MCF 10A (cell line): Measurements from ENCODE around the gene PRR33. TPM values are rescaled to one million over a fixed set of nuclear protein-coding genes. Genes with fewer than 3 reads are reported as not detected.

Source experiments
- BruUV-seq: library from RNA; stranded (reverse); fragments of 400-500 nt; replicated peaks from 2 replicates; lab custom pipeline; 2021; lab: Mats Ljungman, UMichigan
- CTCF ChIA-PET: fragments of 300-600 bp; sonication (Branson Sonifier 250); formaldehyde crosslinking; extraction: SDS; loops from one replicate; lab custom pipeline; 2021; ENCODE audit warnings: antibody characterized with exemption, inconsistent platforms; lab: Yijun Ruan, JAX
- POLR2A ChIA-PET: fragments of 300-600, 350-650 bp; sonication (Branson Sonifier 250); formaldehyde crosslinking; extraction: SDS; loops from one replicate; lab custom pipeline; 2020; ENCODE audit warnings: antibody characterized with exemption, inconsistent platforms; lab: Yijun Ruan, JAX
- DNase-seq: peaks from one replicate; pipeline ENCODE4 v3.0.0-alpha.2; 2018; ENCODE audit not compliant: unreplicated experiment
- H3K27ac Mint-ChIP-seq: one replicate; pipeline ENCODE4 v1.8.0; 2022; ENCODE audit warnings: mild to moderate bottlenecking, low read depth, mixed read lengths; ENCODE audit not compliant: unreplicated experiment
- H3K27me3 Mint-ChIP-seq: one replicate; pipeline ENCODE4 v1.8.0; 2022; ENCODE audit warnings: mixed read lengths; ENCODE audit not compliant: insufficient read depth, unreplicated experiment
- H3K36me3 Mint-ChIP-seq: one replicate; pipeline ENCODE4 v1.8.0; 2022; ENCODE audit warnings: mild to moderate bottlenecking, moderate library complexity, mixed read lengths; ENCODE audit not compliant: insufficient read depth, unreplicated experiment
- H3K4me1 Mint-ChIP-seq: one replicate; pipeline ENCODE4 v1.8.0; 2022; ENCODE audit warnings: mixed read lengths; ENCODE audit not compliant: insufficient read depth, unreplicated experiment
- H3K4me3 Mint-ChIP-seq: one replicate; pipeline ENCODE4 v1.8.0; 2022; ENCODE audit warnings: mild to moderate bottlenecking, moderate library complexity, mixed read lengths; ENCODE audit not compliant: unreplicated experiment
- H3K9me3 Mint-ChIP-seq: one replicate; pipeline ENCODE4 v1.8.0; 2022; ENCODE audit warnings: mixed read lengths; ENCODE audit not compliant: unreplicated experiment
- intact Hi-C: fragments of 100-400 bp; cut with micrococcal nuclease; formaldehyde crosslinking; loops from 2 replicates; pipeline ENCODE4 v1.14.1; 2022
- total RNA-seq: library from RNA; stranded (reverse); gene quantifications from 2 replicates; pipeline ENCODE4 v1.2.3, GENCODE V29; 2022
- TF ChIP-seq, protein P1 (sequence below): fragments of 200-600 bp; IDR thresholded peaks from one replicate; pipeline ENCODE4 v1.8.0; 2022; ENCODE audit warnings: antibody characterized with exemption, mild to moderate bottlenecking; ENCODE audit not compliant: unreplicated experiment

Gene PRR33
- total RNA-seq, 1 experiment from 2014 or later: not detected

DNA sequence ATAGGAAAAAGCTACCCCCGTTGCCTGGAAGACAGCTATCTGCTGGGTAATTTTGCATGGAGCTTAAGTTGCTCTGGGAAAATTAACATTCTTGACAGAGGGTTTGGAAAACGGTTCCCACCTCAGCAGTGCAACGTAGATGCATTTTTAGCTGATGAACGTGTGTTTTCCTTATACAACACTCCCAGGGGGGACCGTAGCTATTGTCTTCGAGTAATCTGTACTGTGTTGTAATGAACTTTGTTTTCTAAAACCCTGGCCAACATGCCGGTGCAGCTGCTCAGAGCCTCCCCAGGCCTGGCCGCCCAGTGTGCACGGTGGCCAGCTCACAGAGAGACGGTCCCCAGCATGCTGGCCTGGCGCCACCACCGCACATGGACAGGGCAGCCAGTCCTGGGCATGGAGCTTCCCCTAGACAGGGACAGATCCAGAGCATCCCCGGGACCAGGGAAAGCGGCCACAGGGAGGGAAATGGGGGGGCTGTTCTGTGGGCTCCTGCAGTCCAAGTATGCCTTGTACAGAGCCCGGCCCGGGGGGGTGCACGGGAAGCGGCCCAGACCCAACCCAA lies 30.0 kb upstream of the PRR33 start:
- Mint-ChIP-seq H3K4me3 (no peak overlapping the region), H3K27me3 (peaks cover 7% of the 10 kb centered on the region), H3K9me3 (no peaks in the 10 kb centered on the region), H3K27ac (no peak overlapping the region), H3K4me1 (no peaks in the 10 kb centered on the region), H3K36me3 (no peaks in the 10 kb centered on the region)
- intact Hi-C loops: no loop called here
- POLR2A ChIA-PET: no interaction called here
- TF ChIP-seq, protein P1, sequence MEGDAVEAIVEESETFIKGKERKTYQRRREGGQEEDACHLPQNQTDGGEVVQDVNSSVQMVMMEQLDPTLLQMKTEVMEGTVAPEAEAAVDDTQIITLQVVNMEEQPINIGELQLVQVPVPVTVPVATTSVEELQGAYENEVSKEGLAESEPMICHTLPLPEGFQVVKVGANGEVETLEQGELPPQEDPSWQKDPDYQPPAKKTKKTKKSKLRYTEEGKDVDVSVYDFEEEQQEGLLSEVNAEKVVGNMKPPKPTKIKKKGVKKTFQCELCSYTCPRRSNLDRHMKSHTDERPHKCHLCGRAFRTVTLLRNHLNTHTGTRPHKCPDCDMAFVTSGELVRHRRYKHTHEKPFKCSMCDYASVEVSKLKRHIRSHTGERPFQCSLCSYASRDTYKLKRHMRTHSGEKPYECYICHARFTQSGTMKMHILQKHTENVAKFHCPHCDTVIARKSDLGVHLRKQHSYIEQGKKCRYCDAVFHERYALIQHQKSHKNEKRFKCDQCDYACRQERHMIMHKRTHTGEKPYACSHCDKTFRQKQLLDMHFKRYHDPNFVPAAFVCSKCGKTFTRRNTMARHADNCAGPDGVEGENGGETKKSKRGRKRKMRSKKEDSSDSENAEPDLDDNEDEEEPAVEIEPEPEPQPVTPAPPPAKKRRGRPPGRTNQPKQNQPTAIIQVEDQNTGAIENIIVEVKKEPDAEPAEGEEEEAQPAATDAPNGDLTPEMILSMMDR: no peak
- DNase-seq: no peak
- CTCF ChIA-PET: interaction anchor here (0.6 to 2.0 kb wide), 7 partner anchors 18 to 267 kb away, joined by 3 to 13 read pairs (median 3); no protein-coding TSS in a partner anchor
- no TSS peak for BruUV-seq

DNA sequence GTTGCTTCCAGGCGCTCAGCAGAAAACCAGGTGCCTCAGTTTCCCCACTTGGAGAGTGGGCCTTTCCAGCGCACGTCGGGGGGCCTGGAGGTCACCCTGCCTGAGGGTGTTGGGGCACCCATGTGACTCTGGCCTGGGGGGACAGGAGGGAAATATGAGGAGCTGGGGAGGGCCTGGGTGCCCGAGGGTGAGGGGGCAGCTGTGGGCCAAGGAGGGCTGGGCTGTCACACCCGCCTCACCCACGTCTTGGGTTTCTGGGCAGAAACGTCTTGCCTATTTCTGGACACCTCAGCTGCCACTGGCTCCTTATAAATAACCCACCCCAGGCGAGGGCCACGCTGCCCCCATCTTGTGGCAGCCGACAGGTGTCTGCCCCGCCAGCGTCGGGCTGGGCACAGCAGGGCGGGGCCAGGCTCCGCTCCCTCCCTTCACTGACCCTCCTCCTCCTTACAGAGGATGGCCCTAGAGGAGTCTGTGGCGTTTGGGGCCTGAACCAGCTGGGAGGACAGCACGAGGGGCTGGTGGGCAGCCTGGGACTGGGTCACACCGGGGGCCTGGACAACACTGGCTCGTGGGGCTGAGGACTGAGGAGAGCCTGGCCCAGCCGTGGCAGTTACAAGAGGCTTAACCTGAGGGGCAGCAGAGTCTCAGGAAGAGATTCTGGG lies 29.3 kb upstream of the PRR33 start:
- no TSS peak for BruUV-seq
- ChIA-PET CTCF (interaction anchor here (0.5 to 2.0 kb wide), 7 partner anchors 18 to 231 kb away, joined by 3 to 13 read pairs (median 3); no protein-coding TSS in a partner anchor), POLR2A (no interaction called here)
- Mint-ChIP-seq H3K4me3 (no peak overlapping the region), H3K9me3 (no peaks in the 10 kb centered on the region), H3K27me3 (peaks cover 7% of the 10 kb centered on the region), H3K4me1 (no peaks in the 10 kb centered on the region), H3K27ac (no peak overlapping the region), H3K36me3 (no peaks in the 10 kb centered on the region)
- TF ChIP-seq, protein P1: no peak
- intact Hi-C loops: no loop called here
- DNase-seq: no peak

- H3K4me1 Mint-ChIP-seq: no peaks in the 10 kb centered on the region
- H3K27ac Mint-ChIP-seq: no peak overlapping the region
- H3K27me3 Mint-ChIP-seq: peaks cover 8% of the 10 kb centered on the region
- H3K9me3 Mint-ChIP-seq: no peaks in the 10 kb centered on the region
- BruUV-seq: no TSS peak
- H3K36me3 Mint-ChIP-seq: no peaks in the 10 kb centered on the region
- CTCF ChIA-PET: interaction anchor here (0.5 to 2.0 kb wide), 4 partner anchors 38 to 264 kb away, joined by 3 to 13 read pairs (median 4); no protein-coding TSS in a partner anchor
- POLR2A ChIA-PET: interaction anchor here (0.5 to 0.7 kb wide), 2 partner anchors 9 to 15 kb away, joined by 3 to 4 read pairs; no protein-coding TSS in a partner anchor
- no peak for DNase-seq
- intact Hi-C loops: no loop called here
- TF ChIP-seq, protein P1: no peak
- H3K4me3 Mint-ChIP-seq: no peak overlapping the region
These were observed 28.6 kb upstream of the PRR33 start for GRCh38 chr11:1920128-1920908.
